Measurements from ENCODE around the gene SEMA3A. TPM values are rescaled to one million over a fixed set of nuclear protein-coding genes. Genes with fewer than 3 reads are reported as not detected.

The SEMA3A gene
- total and polyA plus RNA-seq, 11 donors = 0.30 to 6.6 (median 1.4) TPM

DNA sequence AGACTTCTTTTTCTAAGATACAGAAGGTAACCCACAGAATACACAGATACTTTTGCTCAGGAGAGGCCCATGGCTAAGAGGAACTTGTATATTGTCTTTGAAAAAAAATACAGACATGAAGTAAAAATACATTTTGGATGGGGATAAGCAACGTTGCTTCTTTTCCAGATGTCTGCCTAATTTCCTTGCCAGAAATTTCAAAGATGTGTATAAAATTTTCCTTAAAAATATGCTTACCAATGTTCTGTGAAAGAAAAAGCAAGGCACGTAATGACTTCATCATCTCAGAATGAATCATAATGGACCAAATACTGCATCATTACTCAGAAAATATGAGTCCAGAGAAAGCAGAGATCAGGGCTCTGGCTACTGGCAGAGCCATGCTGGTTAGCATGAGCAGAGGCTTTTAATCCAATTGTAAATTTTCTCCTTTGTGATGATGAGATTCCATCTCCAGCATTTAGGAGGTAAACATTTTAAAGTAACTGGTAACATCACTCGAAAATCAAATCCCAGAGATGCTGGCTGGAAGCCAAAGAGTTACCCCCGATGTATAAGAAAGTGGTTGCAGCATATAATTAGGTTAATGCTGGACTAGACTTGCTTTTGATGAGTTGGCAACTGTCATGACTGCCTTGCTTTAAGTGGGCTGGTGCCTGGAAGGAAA is 272.5 kb downstream of the SEMA3A start:
- no peak overlapping the region for H3K4me3 ChIP-seq
- no peaks in the 10 kb centered on the region for H3K27me3 ChIP-seq
- intact Hi-C loops (cut with DNase I) = no loop called here
- ATAC-seq (no peak), DNase-seq (no peak)
- no peaks in the 10 kb centered on the region for H3K4me1 ChIP-seq
- no peaks in the 10 kb centered on the region for H3K9me3 ChIP-seq
- no peaks in the 10 kb centered on the region for H3K36me3 ChIP-seq
- WGBS, 4 donors = 37 to 53% (median 48%) methylated on average over 4 of the region's 4 CpGs
- no peak for TF ChIP-seq POLR2A (IDR thresholded peaks at IDR 0.05)
- TF ChIP-seq, protein P1, sequence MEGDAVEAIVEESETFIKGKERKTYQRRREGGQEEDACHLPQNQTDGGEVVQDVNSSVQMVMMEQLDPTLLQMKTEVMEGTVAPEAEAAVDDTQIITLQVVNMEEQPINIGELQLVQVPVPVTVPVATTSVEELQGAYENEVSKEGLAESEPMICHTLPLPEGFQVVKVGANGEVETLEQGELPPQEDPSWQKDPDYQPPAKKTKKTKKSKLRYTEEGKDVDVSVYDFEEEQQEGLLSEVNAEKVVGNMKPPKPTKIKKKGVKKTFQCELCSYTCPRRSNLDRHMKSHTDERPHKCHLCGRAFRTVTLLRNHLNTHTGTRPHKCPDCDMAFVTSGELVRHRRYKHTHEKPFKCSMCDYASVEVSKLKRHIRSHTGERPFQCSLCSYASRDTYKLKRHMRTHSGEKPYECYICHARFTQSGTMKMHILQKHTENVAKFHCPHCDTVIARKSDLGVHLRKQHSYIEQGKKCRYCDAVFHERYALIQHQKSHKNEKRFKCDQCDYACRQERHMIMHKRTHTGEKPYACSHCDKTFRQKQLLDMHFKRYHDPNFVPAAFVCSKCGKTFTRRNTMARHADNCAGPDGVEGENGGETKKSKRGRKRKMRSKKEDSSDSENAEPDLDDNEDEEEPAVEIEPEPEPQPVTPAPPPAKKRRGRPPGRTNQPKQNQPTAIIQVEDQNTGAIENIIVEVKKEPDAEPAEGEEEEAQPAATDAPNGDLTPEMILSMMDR (IDR thresholded peaks at IDR 0.05) = no peak
- no peak overlapping the region for H3K27ac ChIP-seq

DNA sequence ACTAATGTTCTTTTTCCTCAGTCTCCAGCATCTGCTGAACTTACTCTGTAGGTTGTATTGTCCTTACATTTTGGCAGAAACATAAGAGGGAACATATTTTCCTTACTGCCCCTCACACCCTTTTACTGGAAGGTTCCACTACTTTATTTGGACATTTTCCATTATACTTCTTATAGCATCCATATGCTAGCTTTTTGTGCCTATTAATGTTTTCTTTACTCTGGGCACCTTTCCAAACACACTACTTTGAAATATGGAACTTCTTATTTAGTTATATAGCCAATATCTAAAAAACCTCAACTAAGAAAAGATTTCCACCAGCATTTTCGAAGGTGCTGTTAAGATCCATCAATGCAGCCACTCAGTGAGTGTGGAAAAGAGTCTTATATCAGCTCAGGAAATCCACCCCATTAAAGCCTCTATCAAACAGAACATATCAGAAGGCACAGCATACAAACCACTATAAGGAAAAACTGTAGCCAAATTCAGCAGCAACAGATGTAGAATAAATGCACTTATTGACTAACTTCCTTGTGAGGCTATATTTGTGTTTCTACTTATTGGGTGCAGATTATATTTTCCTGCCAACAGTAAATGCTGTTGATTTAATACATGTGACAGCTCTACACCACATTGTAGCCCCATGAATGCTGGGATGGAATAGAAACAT is 273.2 kb downstream of the SEMA3A start:
- intact Hi-C loops (cut with DNase I) = no loop called here
- H3K4me1 ChIP-seq = no peaks in the 10 kb centered on the region
- WGBS, 4 donors = 52 to 73% (median 59%) methylated on average over 1 of the region's 1 CpG
- ATAC-seq (no peak), DNase-seq (no peak)
- H3K27ac ChIP-seq = no peak overlapping the region
- H3K4me3 ChIP-seq = no peak overlapping the region
- H3K9me3 ChIP-seq = no peaks in the 10 kb centered on the region
- no peaks in the 10 kb centered on the region for H3K36me3 ChIP-seq
- H3K27me3 ChIP-seq = no peaks in the 10 kb centered on the region
- TF ChIP-seq, protein P1 (IDR thresholded peaks at IDR 0.05) = no peak
- no peak for TF ChIP-seq POLR2A (IDR thresholded peaks at IDR 0.05)

DNA sequence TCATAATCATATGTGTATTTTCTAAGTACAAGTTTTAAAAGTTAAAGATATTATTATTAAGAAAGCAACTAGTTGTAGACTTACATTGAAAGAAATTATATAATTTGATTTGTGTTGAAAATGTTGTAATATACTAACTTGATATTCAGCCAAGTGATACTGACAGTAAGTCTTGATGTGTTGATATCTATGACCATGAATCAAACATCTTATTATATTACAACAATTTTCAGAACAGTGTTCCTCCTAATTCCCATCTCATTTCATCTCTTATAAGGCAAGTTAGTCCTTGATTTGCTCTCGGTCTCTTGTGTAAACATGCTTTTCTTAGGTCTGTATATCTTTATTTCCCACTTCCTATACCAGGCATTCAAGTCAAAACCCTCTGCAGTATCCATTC is 276.4 kb downstream of the SEMA3A start:
- ATAC-seq (no peak), DNase-seq (no peak)
- WGBS, 4 donors = 57 to 67% (median 62%) methylated on average over 1 of the region's 1 CpG

DNA sequence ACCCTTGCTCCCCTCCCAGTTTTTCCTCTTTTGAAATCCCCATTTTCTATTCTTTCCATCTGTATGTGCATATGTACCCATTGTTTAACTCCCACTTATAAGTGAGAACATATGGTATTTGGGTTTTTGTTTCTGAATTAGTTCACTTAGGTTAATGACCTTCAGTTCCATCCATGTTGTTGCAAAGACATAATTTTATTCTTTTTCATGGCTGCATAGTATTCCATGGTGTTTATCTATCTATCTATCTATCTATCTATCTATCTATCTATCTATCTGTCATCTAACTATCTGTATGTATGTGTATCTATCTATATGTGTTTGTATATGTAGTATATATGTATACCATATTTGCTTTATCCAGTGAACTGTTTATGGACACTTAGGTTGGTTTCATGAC is 281.4 kb downstream of the SEMA3A start:
- Histone ChIP-seq H3K9me3 (peaks cover 0 to 4% (median 0%) of the 10 kb centered on the region in 12 donors), H3K4me1 (no peaks in the 10 kb centered on the region), H3K27me3 (no peaks in the 10 kb centered on the region), H3K4me3 (no peak overlapping the region), H3K27ac (no peak overlapping the region), H3K36me3 (no peaks in the 10 kb centered on the region)
- TF ChIP-seq, protein P1 (IDR thresholded peaks at IDR 0.05) = no peak
- TF ChIP-seq POLR2A (IDR thresholded peaks at IDR 0.05) = no peak
- intact Hi-C loops (cut with DNase I) = no loop called here
- ATAC-seq (no peak), DNase-seq (no peak)

More for the DNA sequence above, 276.4 kb downstream of the SEMA3A start:
- no peaks in the 10 kb centered on the region for H3K27me3 ChIP-seq
- H3K27ac ChIP-seq = no peak overlapping the region
- no peaks in the 10 kb centered on the region for H3K4me1 ChIP-seq
- TF ChIP-seq POLR2A (IDR thresholded peaks at IDR 0.05) = no peak
- TF ChIP-seq, protein P1 (IDR thresholded peaks at IDR 0.05) = no peak
- H3K9me3 ChIP-seq = peaks cover 0 to 3% (median 0%) of the 10 kb centered on the region in 12 donors
- no peak overlapping the region for H3K4me3 ChIP-seq
- intact Hi-C loops (cut with DNase I) = no loop called here
- no peaks in the 10 kb centered on the region for H3K36me3 ChIP-seq

All from heart left ventricle (tissue), 16 donors.